ENCODE measurements around the gene USP53. TPM values are rescaled to one million over a fixed set of nuclear protein-coding genes. Genes with fewer than 3 reads are reported as not detected.

USP53 gene
- total RNA-seq, 4 donors from 2014 or later = 34.2 to 56.4 (median 44.8) TPM

DNA sequence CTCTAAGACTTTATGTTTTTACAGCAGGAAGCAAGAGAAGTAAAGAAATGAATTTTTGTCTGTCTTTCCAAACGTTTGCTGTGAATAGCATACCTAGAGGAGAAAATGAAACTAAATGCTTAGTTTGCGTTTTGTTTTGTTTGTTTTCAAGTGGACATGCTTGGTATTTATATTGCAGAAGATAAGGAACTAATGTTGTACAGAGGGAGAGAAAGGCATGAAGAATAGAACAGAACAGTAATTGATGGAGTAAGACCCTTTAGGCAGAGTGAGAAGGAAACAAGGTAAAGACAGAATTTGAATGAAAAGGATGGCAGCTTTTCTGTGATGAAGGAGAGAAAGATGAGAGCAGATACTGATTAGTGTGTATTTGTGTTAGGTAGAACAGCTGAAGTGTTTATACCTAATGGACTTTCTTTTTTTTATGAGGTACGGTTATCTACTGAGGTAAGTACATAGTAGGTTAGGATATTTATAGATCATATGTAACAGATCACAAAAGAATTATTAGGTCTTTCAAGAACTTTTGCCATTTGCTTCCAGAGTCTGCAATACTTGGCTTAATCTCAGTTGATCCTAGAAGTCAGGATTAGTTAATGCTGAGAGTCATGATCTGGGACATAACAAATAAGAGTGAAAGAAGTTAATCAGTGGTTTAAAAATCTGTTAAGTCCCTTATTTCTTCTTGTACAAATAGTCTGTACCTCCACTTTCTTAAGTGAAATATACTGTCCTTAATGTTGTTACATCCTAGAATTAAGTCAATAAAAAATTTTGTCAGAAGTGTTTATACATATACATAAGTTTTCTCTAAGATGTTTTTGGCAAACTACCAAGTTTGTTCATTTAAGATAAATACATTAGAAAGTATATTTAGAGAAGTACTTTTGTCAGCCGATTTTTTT, 72.6 kb downstream of the USP53 start:
- 19 to 20% methylated on average over 4 of the region's 4 CpGs for WGBS, 2 donors
- no peak overlapping the region for H3K4me3 ChIP-seq (ENCODE audit: low read depth, poor library complexity, severe bottlenecking)
- intact Hi-C loops (cut with DNase I; ENCODE audit: low total_unique reads) = loop anchor here (5.0 kb wide), 1 partner anchor 238 kb away; no protein-coding TSS in a partner anchor
- DNase-seq (ENCODE audit: low spot score in 2 of 2) = no peak
- TF ChIP-seq CTCF (IDR thresholded peaks at IDR 0.05) = no peak
- TF ChIP-seq POLR2A (IDR thresholded peaks at IDR 0.05) = no peak

- intact Hi-C loops (cut with DNase I; ENCODE audit: low total_unique reads) = loop anchor here (5.0 kb wide), 1 partner anchor 239 kb away; no protein-coding TSS in a partner anchor
- no peak overlapping the region for H3K4me3 ChIP-seq (ENCODE audit: low read depth, poor library complexity, severe bottlenecking)
- TF ChIP-seq CTCF (IDR thresholded peaks at IDR 0.05) = no peak
- no peak for TF ChIP-seq POLR2A (IDR thresholded peaks at IDR 0.05)
- WGBS, 2 donors = 14 to 15% methylated on average over 3 of the region's 3 CpGs
- DNase-seq (ENCODE audit: low spot score in 2 of 2) = no peak
These were observed 74.0 kb downstream of the USP53 start for GRCh38 chr4:119286377-119287002.

DNA sequence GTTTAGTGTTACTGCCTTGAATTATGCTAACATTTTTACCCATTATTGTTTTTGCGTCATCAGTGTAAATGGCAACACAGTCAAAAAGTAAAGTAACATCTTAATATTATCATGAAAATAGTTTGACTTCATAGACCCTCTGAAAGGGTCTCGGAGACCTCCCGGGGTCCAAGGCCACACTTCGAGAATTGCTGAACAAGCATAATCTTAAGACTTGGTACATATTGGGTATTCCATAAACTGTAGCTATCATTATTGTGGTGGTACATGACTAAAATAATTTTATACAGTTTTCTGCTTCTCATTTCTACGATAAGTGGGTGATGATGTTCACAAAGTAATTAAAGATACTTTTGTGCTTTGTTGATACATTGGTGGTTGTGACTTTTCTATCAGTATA, 76.8 kb downstream of the USP53 start:
- no peak for DNase-seq (ENCODE audit: low spot score in 2 of 2)
- WGBS, 2 donors = 98% methylated on average over 5 of the region's 5 CpGs
- no peak overlapping the region for H3K4me3 ChIP-seq (ENCODE audit: low read depth, poor library complexity, severe bottlenecking)
- TF ChIP-seq POLR2A (IDR thresholded peaks at IDR 0.05) (no peak), CTCF (IDR thresholded peaks at IDR 0.05) (no peak)
- intact Hi-C loops (cut with DNase I; ENCODE audit: low total_unique reads) = loop anchor here (5.0 kb wide), 1 partner anchor 242 kb away; no protein-coding TSS in a partner anchor

GRCh38 chr4:119290598-119290997, 78.1 kb downstream of the USP53 start:
- WGBS, 2 donors = 85 to 100% methylated on average over 1 of the region's 1 CpG
- intact Hi-C loops (cut with DNase I; ENCODE audit: low total_unique reads) = loop anchor here (5.0 kb wide), 1 partner anchor 308 kb away; no protein-coding TSS in a partner anchor

DNA sequence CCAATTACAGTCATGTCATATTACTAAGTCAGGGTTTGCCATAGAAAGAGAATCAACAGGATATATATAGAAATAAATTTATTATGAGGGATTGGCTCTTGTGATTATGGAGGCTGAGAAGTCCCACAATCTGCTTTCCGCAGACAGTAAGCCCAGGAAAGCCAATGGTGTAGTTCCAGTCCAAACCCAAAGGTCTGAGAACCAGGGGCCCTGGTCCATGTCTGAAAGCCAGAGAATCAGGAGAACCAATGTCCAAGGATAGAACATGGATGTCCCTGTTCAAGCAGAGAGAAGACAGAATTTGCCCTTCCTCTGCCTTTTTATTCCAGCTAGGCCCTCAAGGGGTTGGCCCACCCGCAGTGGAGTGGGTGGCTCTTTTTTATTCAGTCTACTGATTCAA, 83.8 kb downstream of the USP53 start:
- 91 to 94% methylated on average over 2 of the region's 2 CpGs for WGBS, 2 donors
- intact Hi-C loops (cut with DNase I; ENCODE audit: low total_unique reads) = no loop called here
- DNase-seq (ENCODE audit: low spot score in 2 of 2) = no peak
- no peak for TF ChIP-seq CTCF (IDR thresholded peaks at IDR 0.05)
- no peak for TF ChIP-seq POLR2A (IDR thresholded peaks at IDR 0.05)
- H3K4me3 ChIP-seq (ENCODE audit: low read depth, poor library complexity, severe bottlenecking) = no peak overlapping the region

More at GRCh38 chr4:119290598-119290997, 78.1 kb downstream of the USP53 start:
- no peak for TF ChIP-seq POLR2A (IDR thresholded peaks at IDR 0.05)
- no peak for TF ChIP-seq CTCF (IDR thresholded peaks at IDR 0.05)
- no peak for DNase-seq (ENCODE audit: low spot score in 2 of 2)
- no peak overlapping the region for H3K4me3 ChIP-seq (ENCODE audit: low read depth, poor library complexity, severe bottlenecking)
